NCI-H1436 treated with DMSO at 0.1 percent for 48 hours (cell line): ENCODE results near the gene ZHX3.

Experiments used
- DNase-seq: peaks from one replicate; lab custom pipeline; 2025; lab: John Stamatoyannopoulos, UW

ZHX3 gene

GRCh38 chr20:41317546-41318270 lies at the start of gene ZHX3:
ZHX3 (minus strand) TSS chr20:41317731; CDS start chr20:41204916, 112,815 bp downstream.
- DNase-seq: peak; percentile 76

- no peak for DNase-seq
These were observed 49.8 kb upstream of the ZHX3 start for GRCh38 chr20:41367393-41367695.

GRCh38 chr20:41366546-41367392 lies 49.2 kb upstream of the ZHX3 start, which contains the start of gene EMILIN3:
EMILIN3 (minus strand) TSS chr20:41366818; CDS start chr20:41366634, 184 bp downstream.
- no peak for DNase-seq

- no peak for DNase-seq
These were observed 48.4 kb upstream of the ZHX3 start for GRCh38 chr20:41365777-41366545.

- no peak for DNase-seq
These were observed 47.6 kb upstream of the ZHX3 start for GRCh38 chr20:41364967-41365765.

GRCh38 chr20:41364236-41364855 lies 46.8 kb upstream of the ZHX3 start:
- no peak for DNase-seq

GRCh38 chr20:41363601-41364000 lies 46.1 kb upstream of the ZHX3 start:
- DNase-seq: no peak

GRCh38 chr20:41362748-41363140 lies 45.2 kb upstream of the ZHX3 start:
- DNase-seq: no peak

GRCh38 chr20:41361757-41362747 lies 44.5 kb upstream of the ZHX3 start:
- DNase-seq: no peak

- DNase-seq: no peak
These were observed 43.6 kb upstream of the ZHX3 start for GRCh38 chr20:41360831-41361756.

- DNase-seq: no peak
These were observed 42.0 kb upstream of the ZHX3 start for GRCh38 chr20:41359541-41360011.

GRCh38 chr20:41358717-41359116 lies 41.2 kb upstream of the ZHX3 start:
- DNase-seq: no peak

- no peak for DNase-seq
These were observed 40.7 kb upstream of the ZHX3 start for GRCh38 chr20:41358230-41358629.

GRCh38 chr20:41357424-41358163 lies 40.1 kb upstream of the ZHX3 start:
- DNase-seq: no peak

GRCh38 chr20:41356951-41357350 lies 39.4 kb upstream of the ZHX3 start:
- DNase-seq: no peak

- DNase-seq: no peak
These were observed 38.2 kb upstream of the ZHX3 start for GRCh38 chr20:41355598-41356203.

GRCh38 chr20:41355192-41355591 lies 37.7 kb upstream of the ZHX3 start:
- no peak for DNase-seq

- no peak for DNase-seq
These were observed 36.0 kb upstream of the ZHX3 start for GRCh38 chr20:41353530-41353929.
